Heart right ventricle (tissue), 16 donors: Measurements from ENCODE around the gene COL23A1. TPM values are rescaled to one million over a fixed set of nuclear protein-coding genes. Genes with fewer than 3 reads are reported as not detected.

Source experiments
- ATAC-seq, 8 donors: fragments of 200-7000 bp; cut with Tn5 transposase; one replicate each; pipeline ENCODE4 v1.9.1; 2020; ENCODE audit warnings: mild to moderate bottlenecking in 8 of 8, moderate library complexity in 8 of 8, moderate number of reproducible peaks in 1 of 8
- DNase-seq, 2 donors: peaks; one replicate each; pipeline ENCODE4 v3.0.0-alpha.2; 2020
- H3K27ac ChIP-seq, 10 donors: fragments of 200-600 bp; sonication (generic) in 2 of 10; one replicate each; pipeline versions ENCODE4 v1.5.0 to v1.8.0; 2020 to 2022; ENCODE audit warnings: mild to moderate bottlenecking in 3 of 10
- H3K27me3 ChIP-seq, 7 donors: fragments of 200-600 bp; one replicate each; pipeline ENCODE4 v1.8.0; 2021 to 2022; ENCODE audit warnings: mild to moderate bottlenecking in 2 of 7
- H3K36me3 ChIP-seq, 9 donors: fragments of 200-600 bp; sonication (generic) in 1 of 9; one replicate each; pipeline versions ENCODE4 v1.5.0 to v1.8.0; 2020 to 2022; ENCODE audit warnings: mild to moderate bottlenecking in 2 of 9
- H3K4me1 ChIP-seq, 9 donors: fragments of 200-600 bp; sonication (generic) in 1 of 9; one replicate each; pipeline versions ENCODE4 v1.5.0 to v1.8.0; 2020 to 2022; ENCODE audit warnings: mild to moderate bottlenecking in 4 of 9
- H3K4me3 ChIP-seq, 10 donors: fragments of 200-600 bp; sonication (generic) in 2 of 10; one replicate each; pipeline versions ENCODE4 v1.5.0 to v1.8.0; 2020 to 2022; ENCODE audit warnings: mild to moderate bottlenecking in 7 of 10, moderate library complexity in 2 of 10
- H3K9me3 ChIP-seq, 11 donors: fragments of 200-600 bp in 10 of 11; sonication (generic) in 2 of 11; one replicate each; pipeline versions ENCODE4 v1.5.0 to v1.8.0; 2013 to 2022; ENCODE audit warnings: mild to moderate bottlenecking in 2 of 11, control low read depth in 1 of 11, moderate library complexity in 1 of 11
- WGBS, 2 donors: extraction: QIAGEN DNeasy Blood & Tissue Kit; methylation state at CpG; one replicate each; pipeline ENCODE4 v1.1.7; 2013; ENCODE audit warnings: inconsistent platforms in 1 of 2; 5-methylcytosine and 5-hydroxymethylcytosine counted together
- intact Hi-C, 10 donors: fragments of 100-400 bp; cut with DNase I; formaldehyde crosslinking; loops; one replicate each; pipeline versions ENCODE4 v1.11.1 to v1.14.2; 2022
- polyA plus RNA-seq, 2 donors: library from polyadenylated mRNA; stranded (reverse); fragments of 200-250 nt; gene quantifications; one replicate each; pipeline ENCODE4 v1.2.3, GENCODE V29; 2013
- total RNA-seq, 10 donors: library from RNA; stranded (reverse); fragmentation: NEBNext Ultra II Directional in 3 of 10; extraction: Animal tissue kit (Norgen Biotek cat#: 25700) in 3 of 10; gene quantifications; one replicate each; pipeline versions ENCODE4 v1.2.1 to v1.2.4, GENCODE V29; 2021 to 2023
- TF ChIP-seq, protein P1 (sequence below), 9 donors: fragments of 200-600 bp; sonication (generic) in 2 of 9; IDR thresholded peaks; one replicate each; pipeline versions ENCODE4 v1.5.0 to v1.8.0; 2021 to 2022; ENCODE audit warnings: antibody characterized with exemption in 9 of 9, mild to moderate bottlenecking in 5 of 9, moderate library complexity in 1 of 9
- donor health status: Arrhythmogenic right ventricular cardiomyopathy.
- donor health status: ischemic (EF 13 %, LVEDD 7.1; RV severe dilation, severe dysfunction).
- donor health status: healthy with polysubstance abuse.
- donor health status: DM: no; HTN: yes; CAD: no.
- donor health status: DM: no; HTN: no; CAD: no.
- donor health status: ischemic (EF 25% LVEDD 6.9; RV normal size, moderate dysfunction).
- donor health status: ischemic (EF 25% LVEDD 5.7; RV mildly dilated, moderate dysfunction).
- donor health status: healthy.
- donor health status: DM: yes; HTN: yes; CAD: no.
- donor health status: Ischemic cardiomyopathy.
- donor health status: ischemic (EF 35%, LVEDD 5.7; RV mildly dilated, moderate dysfunction).
- donor health status: nonischemic (EF 11% LVEDD 7.7; RV severe dilation, severe dysfunction).
- donor health status: DM: yes; HTN: yes; CAD: no.
- donor health status: PGD.
- donor health status: ischemic (EF 29% LVEDD 5.4; RV normal size, mild dysfunction).
- donor health status: nonischemic (EF 23%, LVEDD 6.1; RV moderate dilation, normal function).

The COL23A1 gene
- total and polyA plus RNA-seq, 12 donors = 8.9 to 29.0 (median 16.2) TPM

GRCh38 chr5:178524093-178524882, 65.9 kb downstream of the COL23A1 start:
- peaks cover 2 to 21% (median 15%) of the 10 kb centered on the region in 9 donors for H3K4me1 ChIP-seq
- no peaks in the 10 kb centered on the region for H3K27me3 ChIP-seq
- no peak overlapping the region for H3K4me3 ChIP-seq
- no peak for DNase-seq
- WGBS, 2 donors = 79 to 81% methylated on average over 10 of the region's 10 CpGs
- TF ChIP-seq, protein P1, sequence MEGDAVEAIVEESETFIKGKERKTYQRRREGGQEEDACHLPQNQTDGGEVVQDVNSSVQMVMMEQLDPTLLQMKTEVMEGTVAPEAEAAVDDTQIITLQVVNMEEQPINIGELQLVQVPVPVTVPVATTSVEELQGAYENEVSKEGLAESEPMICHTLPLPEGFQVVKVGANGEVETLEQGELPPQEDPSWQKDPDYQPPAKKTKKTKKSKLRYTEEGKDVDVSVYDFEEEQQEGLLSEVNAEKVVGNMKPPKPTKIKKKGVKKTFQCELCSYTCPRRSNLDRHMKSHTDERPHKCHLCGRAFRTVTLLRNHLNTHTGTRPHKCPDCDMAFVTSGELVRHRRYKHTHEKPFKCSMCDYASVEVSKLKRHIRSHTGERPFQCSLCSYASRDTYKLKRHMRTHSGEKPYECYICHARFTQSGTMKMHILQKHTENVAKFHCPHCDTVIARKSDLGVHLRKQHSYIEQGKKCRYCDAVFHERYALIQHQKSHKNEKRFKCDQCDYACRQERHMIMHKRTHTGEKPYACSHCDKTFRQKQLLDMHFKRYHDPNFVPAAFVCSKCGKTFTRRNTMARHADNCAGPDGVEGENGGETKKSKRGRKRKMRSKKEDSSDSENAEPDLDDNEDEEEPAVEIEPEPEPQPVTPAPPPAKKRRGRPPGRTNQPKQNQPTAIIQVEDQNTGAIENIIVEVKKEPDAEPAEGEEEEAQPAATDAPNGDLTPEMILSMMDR (IDR thresholded peaks at IDR 0.05) = no peak
- H3K36me3 ChIP-seq = no peaks in the 10 kb centered on the region
- intact Hi-C loops = no loop called here
- no peak for ATAC-seq
- no peak overlapping the region for H3K27ac ChIP-seq
- no peaks in the 10 kb centered on the region for H3K9me3 ChIP-seq

DNA sequence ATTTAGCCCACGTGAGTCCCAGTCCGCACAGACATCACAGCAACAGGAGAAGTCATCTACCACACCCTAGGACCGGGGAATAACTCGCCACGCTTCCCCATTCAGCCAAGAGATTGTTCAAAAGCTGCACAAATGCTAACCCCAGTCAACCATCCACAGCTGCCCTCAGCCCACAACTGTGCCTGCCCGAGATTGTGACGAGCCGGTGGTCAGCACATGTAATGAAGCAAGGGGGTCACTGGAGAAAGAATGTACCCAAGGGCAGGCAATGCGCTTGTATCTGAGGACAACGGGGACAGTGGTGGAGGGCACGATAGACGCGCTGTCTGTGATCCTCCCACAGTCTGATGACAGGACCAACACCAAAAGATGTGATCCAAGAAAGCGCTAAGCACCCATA, 67.8 kb downstream of the COL23A1 start:
- WGBS, 2 donors = 94% methylated on average over 14 of the region's 14 CpGs
- Histone ChIP-seq H3K4me1 (peaks cover 0 to 18% (median 6%) of the 10 kb centered on the region in 9 donors), H3K36me3 (no peaks in the 10 kb centered on the region), H3K9me3 (no peaks in the 10 kb centered on the region), H3K27me3 (no peaks in the 10 kb centered on the region), H3K4me3 (no peak overlapping the region), H3K27ac (no peak overlapping the region)
- TF ChIP-seq, protein P1 (IDR thresholded peaks at IDR 0.05) = no peak
- ATAC-seq = no peak
- intact Hi-C loops = no loop called here
- DNase-seq = no peak

- DNase-seq (no peak), ATAC-seq (no peak)
- intact Hi-C loops = no loop called here
- no peaks in the 10 kb centered on the region for H3K36me3 ChIP-seq
- H3K9me3 ChIP-seq = no peaks in the 10 kb centered on the region
- TF ChIP-seq, protein P1 (IDR thresholded peaks at IDR 0.05) = no peak
- H3K27me3 ChIP-seq = no peaks in the 10 kb centered on the region
- no peak overlapping the region for H3K4me3 ChIP-seq
- H3K4me1 ChIP-seq = peaks cover 0 to 2% (median 0%) of the 10 kb centered on the region in 9 donors
- H3K27ac ChIP-seq = no peak overlapping the region
- WGBS, 2 donors = 92 to 95% methylated on average over 4 of the region's 4 CpGs
Measured at GRCh38 chr5:178520851-178521250, 69.3 kb downstream of the COL23A1 start.

DNA sequence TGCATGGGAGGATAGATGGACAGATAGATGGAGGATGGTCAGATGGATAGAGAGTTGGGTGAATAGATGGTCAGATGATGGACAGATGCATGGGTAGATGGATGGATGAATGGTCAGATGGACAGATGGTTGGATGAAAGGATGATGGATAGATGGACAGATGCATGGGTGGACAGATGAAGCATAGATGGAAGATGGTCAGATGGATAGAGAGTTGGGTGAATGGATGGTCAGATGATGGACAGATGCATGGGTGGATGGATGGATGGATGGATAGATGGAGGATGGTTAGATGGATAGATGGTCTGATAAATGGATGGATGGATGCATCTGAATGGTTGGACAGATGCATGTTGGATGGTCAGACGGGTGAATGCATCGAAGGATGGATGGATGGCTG, 70.4 kb downstream of the COL23A1 start:
- H3K36me3 ChIP-seq = no peaks in the 10 kb centered on the region
- DNase-seq = no peak
- H3K9me3 ChIP-seq = no peaks in the 10 kb centered on the region
- no peak overlapping the region for H3K4me3 ChIP-seq
- no peak overlapping the region for H3K27ac ChIP-seq
- no peaks in the 10 kb centered on the region for H3K27me3 ChIP-seq
- TF ChIP-seq, protein P1 (IDR thresholded peaks at IDR 0.05) = no peak
- 95 to 97% methylated on average over 2 of the region's 2 CpGs for WGBS, 2 donors
- intact Hi-C loops = no loop called here
- no peak for ATAC-seq
- H3K4me1 ChIP-seq = no peaks in the 10 kb centered on the region
